Neural cell (in vitro differentiated cells): ENCODE data around the gene ITPR3.

Experiments
- CTCF ChIP-seq: fragments of 450-650 bp; IDR thresholded peaks from 2 replicates; pipeline ENCODE4 v1.5.1; 2014; ENCODE audit warnings: antibody characterized with exemption, mild to moderate bottlenecking, moderate library complexity; ENCODE audit not compliant: poor library complexity, severe bottlenecking
- EZH2 ChIP-seq: fragments of 200-600, 300-800 bp; shearing (Covaris generic), sonication (generic); IDR thresholded peaks from 2 replicates; pipeline ENCODE4 v1.6.1; 2014; ENCODE audit warnings: antibody characterized with exemption, low read length, borderline replicate concordance, mild to moderate bottlenecking; ENCODE audit not compliant: insufficient read depth, poor library complexity, severe bottlenecking
- MXI1 ChIP-seq: fragments of 450-650 bp; conservative IDR thresholded peaks from 2 replicates; pipeline ENCODE4 v1.6.1; 2014; ENCODE audit warnings: antibody characterized with exemption, mild to moderate bottlenecking; ENCODE audit not compliant: poor library complexity, severe bottlenecking
- RAD21 ChIP-seq: fragments of 450-650 bp; conservative IDR thresholded peaks from 2 replicates; pipeline ENCODE4 v1.6.1; 2014; ENCODE audit warnings: antibody characterized with exemption, mild to moderate bottlenecking, moderate library complexity
- REST ChIP-seq: IDR thresholded peaks from 2 replicates; pipeline ENCODE4 v1.6.1; 2012; ENCODE audit warnings: borderline replicate concordance
- SMC3 ChIP-seq: fragments of 450-650 bp; conservative IDR thresholded peaks from 2 replicates; pipeline ENCODE4 v1.6.1; 2014; ENCODE audit warnings: antibody characterized with exemption, mild to moderate bottlenecking, moderate library complexity; ENCODE audit not compliant: poor library complexity

GRCh38 chr6:33696076-33696475 is 75.0 kb downstream of the ITPR3 start:
- no peak for TF ChIP-seq CTCF
- no peak for TF ChIP-seq EZH2
- no peak for TF ChIP-seq MXI1
- TF ChIP-seq SMC3, result no peak
- TF ChIP-seq RAD21, result no peak
- no peak for TF ChIP-seq REST
